22Rv1 (cell line): ENCODE measurements around the gene SLC6A8.

Experiments used
- ZFX ChIP-seq: fragments of 450-650 bp; IDR thresholded peaks from 2 replicates; pipeline ENCODE4 v1.6.1; 2017; ENCODE audit warnings: antibody characterized with exemption, borderline replicate concordance
- TF ChIP-seq, protein P1 (sequence below): fragments of 450-650 bp; IDR thresholded peaks from 2 replicates; pipeline ENCODE4 v1.5.1; 2017; ENCODE audit warnings: mild to moderate bottlenecking

DNA sequence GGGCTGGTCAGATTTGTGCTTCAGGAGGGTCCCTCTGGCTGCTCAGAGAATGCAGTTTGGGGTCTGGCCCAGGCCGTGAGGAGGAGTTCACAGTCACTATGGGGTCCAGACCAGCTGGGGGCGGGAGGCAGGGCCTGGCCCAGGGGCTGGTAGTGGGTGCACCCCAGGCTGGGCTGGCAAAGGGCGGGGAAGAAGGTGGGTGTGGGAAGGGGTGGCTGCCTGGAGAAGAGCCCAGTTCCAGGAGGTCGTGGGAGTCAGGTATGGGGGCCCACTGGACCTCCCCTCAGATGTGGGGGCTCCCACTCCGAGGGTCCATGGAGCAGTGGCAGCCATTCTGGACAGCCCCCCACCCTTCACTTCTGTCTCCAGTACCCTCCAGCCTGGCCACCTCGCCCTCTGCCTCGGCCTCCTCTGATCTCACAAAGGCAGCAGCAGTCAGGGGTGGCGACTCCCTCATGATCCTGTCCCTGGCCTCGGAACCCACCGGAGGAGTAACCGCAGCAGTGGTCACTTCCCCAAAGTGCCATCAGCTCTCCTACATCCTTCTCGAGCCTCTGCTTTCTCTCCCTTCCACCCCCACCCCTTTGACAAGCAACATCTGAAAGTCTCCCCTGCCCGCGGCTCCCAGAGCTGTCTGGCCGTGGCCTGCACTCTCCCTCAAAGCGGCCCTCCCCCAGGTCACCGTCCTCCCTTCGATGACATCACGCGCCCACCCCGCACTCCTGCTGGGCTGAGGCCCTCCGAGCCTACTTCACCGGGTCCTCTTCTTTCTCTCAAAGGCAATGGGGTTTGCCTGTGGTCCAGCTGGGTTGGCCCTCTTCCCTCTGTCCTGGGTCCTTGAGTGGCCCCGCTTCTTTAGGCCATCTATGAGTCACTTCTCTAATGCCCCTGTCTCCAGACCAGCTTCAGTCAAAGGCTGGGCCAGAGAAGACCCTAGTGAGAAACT lies 1.7 kb upstream of the SLC6A8 start:
- TF ChIP-seq, protein P1, sequence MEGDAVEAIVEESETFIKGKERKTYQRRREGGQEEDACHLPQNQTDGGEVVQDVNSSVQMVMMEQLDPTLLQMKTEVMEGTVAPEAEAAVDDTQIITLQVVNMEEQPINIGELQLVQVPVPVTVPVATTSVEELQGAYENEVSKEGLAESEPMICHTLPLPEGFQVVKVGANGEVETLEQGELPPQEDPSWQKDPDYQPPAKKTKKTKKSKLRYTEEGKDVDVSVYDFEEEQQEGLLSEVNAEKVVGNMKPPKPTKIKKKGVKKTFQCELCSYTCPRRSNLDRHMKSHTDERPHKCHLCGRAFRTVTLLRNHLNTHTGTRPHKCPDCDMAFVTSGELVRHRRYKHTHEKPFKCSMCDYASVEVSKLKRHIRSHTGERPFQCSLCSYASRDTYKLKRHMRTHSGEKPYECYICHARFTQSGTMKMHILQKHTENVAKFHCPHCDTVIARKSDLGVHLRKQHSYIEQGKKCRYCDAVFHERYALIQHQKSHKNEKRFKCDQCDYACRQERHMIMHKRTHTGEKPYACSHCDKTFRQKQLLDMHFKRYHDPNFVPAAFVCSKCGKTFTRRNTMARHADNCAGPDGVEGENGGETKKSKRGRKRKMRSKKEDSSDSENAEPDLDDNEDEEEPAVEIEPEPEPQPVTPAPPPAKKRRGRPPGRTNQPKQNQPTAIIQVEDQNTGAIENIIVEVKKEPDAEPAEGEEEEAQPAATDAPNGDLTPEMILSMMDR: no peak
- TF ChIP-seq ZFX: no peak
